WTC11 (cell line): ENCODE data around the gene ADARB2.
"Not testable (repeated sequence)": the region's sequence is repeated elsewhere in the genome, so short reads cannot be mapped to it uniquely, and the experiment has no call there.

Source experiments
- ATF2 ChIP-seq: sonication (generic); formaldehyde crosslinking; IDR thresholded peaks from 2 replicates; pipeline ENCODE4 v1.8.1; 2022; ENCODE audit warnings: low read depth, missing genetic modification reagents, borderline replicate concordance
- ATF3 ChIP-seq: sonication (generic); formaldehyde crosslinking; conservative IDR thresholded peaks from 2 replicates; pipeline ENCODE4 v1.8.1; 2022; ENCODE audit warnings: mild to moderate bottlenecking, missing genetic modification reagents
- CTCF ChIP-seq: fragments of 200-600 bp; IDR thresholded peaks from 2 replicates; pipeline ENCODE4 v1.8.0; 2022; ENCODE audit warnings: antibody characterized with exemption
- HMGA2 ChIP-seq: fragments of 250-450 bp; sonication (Bioruptor Pico); IDR thresholded peaks from 2 replicates; pipeline ENCODE4 v1.4.0; 2021; ENCODE audit warnings: mild to moderate bottlenecking, moderate library complexity
- IRF1 ChIP-seq: sonication (generic); formaldehyde crosslinking; IDR thresholded peaks from 2 replicates; pipeline ENCODE4 v1.8.0; 2023; ENCODE audit warnings: missing genetic modification reagents
- MYBL2 ChIP-seq: sonication (generic); formaldehyde crosslinking; IDR thresholded peaks from 2 replicates; pipeline ENCODE4 v1.8.1; 2023; ENCODE audit warnings: mild to moderate bottlenecking, moderate library complexity, missing genetic modification reagents
- SP1 ChIP-seq: sonication (generic); formaldehyde crosslinking; conservative IDR thresholded peaks from 2 replicates; pipeline ENCODE4 v1.8.1; 2022; ENCODE audit warnings: missing genetic modification reagents
- TEAD4 ChIP-seq: sonication (generic); formaldehyde crosslinking; IDR thresholded peaks from 2 replicates; pipeline ENCODE4 v1.8.0; 2022; ENCODE audit warnings: mild to moderate bottlenecking, missing genetic modification reagents
- USF2 ChIP-seq: sonication (generic); formaldehyde crosslinking; IDR thresholded peaks from 2 replicates; pipeline ENCODE4 v1.8.1; 2023; ENCODE audit warnings: mild to moderate bottlenecking, missing genetic modification reagents, moderate library complexity
- ZNF232 ChIP-seq: sonication (generic); formaldehyde crosslinking; IDR thresholded peaks from 2 replicates; pipeline ENCODE4 v1.8.0; 2022; ENCODE audit warnings: mild to moderate bottlenecking, missing genetic modification reagents
- ZNF671 ChIP-seq: fragments of 250-450 bp; sonication (Bioruptor Pico); IDR thresholded peaks from 2 replicates; pipeline ENCODE4 v1.8.0; 2021; ENCODE audit warnings: mild to moderate bottlenecking

- TF ChIP-seq CTCF; MYBL2 (CRISPR knock-in tag); USF2 (CRISPR knock-in tag); SP1 (CRISPR knock-in tag); ZNF232 (CRISPR knock-in tag); ZNF671 (CRISPR knock-in tag); HMGA2 (CRISPR knock-in tag); TEAD4; ATF2 (CRISPR knock-in tag); IRF1 (CRISPR knock-in tag); ATF3 (CRISPR knock-in tag): not testable (repeated sequence)
These were observed 277.7 kb downstream of the ADARB2 start for GRCh38 chr10:1459664-1460063.
